GM06990 (cell line): ENCODE measurements around the gene CHAT.

Experiments
- DNase-seq: peaks from one replicate; pipeline ENCODE4 v3.0.0-alpha.2; 2011; ENCODE audit not compliant: insufficient read length; ENCODE audit errors: extremely low read depth
- H3K27me3 ChIP-seq: replicated peaks from 2 replicates; pipeline ENCODE4 v1.6.0; 2011; ENCODE audit warnings: low read length; ENCODE audit not compliant: control insufficient read depth, insufficient read depth
- H3K36me3 ChIP-seq: 2 replicates; pipeline ENCODE4 v1.5.1; 2011; ENCODE audit warnings: low read length; ENCODE audit not compliant: control insufficient read depth, insufficient read depth
- H3K4me3 ChIP-seq: replicated peaks from 2 replicates; pipeline ENCODE4 v1.5.1; 2011; ENCODE audit warnings: low read depth, mild to moderate bottlenecking, control low read depth, low read length
- TF ChIP-seq, protein P1 (sequence below): IDR thresholded peaks from 2 replicates; pipeline ENCODE4 v1.5.1; 2011; ENCODE audit warnings: low read length, control low read depth, mild to moderate bottlenecking, inconsistent platforms; ENCODE audit not compliant: insufficient read depth, poor library complexity, severe bottlenecking

Gene CHAT

DNA sequence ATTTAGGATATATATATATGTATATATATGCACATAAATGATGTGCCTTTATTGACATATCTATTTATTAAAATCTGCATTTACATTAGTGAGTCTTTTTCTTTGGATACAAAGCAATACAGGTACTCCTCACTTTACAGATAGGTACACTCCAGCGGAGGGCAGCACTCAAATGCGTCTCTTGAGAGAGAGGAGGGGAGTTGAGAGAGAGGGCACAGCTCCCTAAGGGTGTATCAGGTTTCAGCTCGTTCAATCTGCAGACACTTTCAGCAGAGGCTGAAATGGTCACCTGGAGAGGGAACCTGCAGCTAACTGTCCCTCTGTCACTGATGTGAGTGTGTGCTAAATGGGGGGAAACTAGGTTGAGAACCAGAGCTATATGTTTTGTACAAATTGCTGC lies 87.2 kb downstream of the CHAT start:
- H3K4me3 ChIP-seq = no peak overlapping the region
- TF ChIP-seq, protein P1, sequence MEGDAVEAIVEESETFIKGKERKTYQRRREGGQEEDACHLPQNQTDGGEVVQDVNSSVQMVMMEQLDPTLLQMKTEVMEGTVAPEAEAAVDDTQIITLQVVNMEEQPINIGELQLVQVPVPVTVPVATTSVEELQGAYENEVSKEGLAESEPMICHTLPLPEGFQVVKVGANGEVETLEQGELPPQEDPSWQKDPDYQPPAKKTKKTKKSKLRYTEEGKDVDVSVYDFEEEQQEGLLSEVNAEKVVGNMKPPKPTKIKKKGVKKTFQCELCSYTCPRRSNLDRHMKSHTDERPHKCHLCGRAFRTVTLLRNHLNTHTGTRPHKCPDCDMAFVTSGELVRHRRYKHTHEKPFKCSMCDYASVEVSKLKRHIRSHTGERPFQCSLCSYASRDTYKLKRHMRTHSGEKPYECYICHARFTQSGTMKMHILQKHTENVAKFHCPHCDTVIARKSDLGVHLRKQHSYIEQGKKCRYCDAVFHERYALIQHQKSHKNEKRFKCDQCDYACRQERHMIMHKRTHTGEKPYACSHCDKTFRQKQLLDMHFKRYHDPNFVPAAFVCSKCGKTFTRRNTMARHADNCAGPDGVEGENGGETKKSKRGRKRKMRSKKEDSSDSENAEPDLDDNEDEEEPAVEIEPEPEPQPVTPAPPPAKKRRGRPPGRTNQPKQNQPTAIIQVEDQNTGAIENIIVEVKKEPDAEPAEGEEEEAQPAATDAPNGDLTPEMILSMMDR = no peak
- H3K36me3 ChIP-seq = no peaks in the 10 kb centered on the region
- no peak for DNase-seq
- H3K27me3 ChIP-seq = no peaks in the 10 kb centered on the region; the same call in 1 of the 2 replicates

DNA sequence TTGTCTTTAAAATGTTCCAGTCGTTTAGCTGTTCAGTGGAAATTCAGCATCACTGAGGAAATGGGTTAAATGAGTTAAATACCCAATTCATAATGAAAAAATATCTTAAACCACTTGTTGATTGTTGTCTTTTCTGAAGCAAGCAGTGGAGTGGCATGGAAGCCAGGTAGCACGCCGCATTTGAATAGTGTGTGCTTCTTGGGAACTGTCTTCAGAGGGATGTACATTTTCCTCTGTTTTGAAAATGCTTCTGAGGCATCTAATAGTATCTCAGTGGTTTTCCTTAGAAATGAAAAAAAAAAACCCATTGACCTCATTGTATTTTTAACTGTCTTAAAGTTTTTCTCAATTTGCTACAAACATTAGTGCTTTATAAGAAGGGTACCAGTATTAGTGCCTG lies 93.7 kb downstream of the CHAT start:
- TF ChIP-seq, protein P1 = no peak
- H3K36me3 ChIP-seq = no peaks in the 10 kb centered on the region
- H3K27me3 ChIP-seq = no peaks in the 10 kb centered on the region; the same call in none of the 2 replicates
- DNase-seq = no peak
- H3K4me3 ChIP-seq = no peak overlapping the region

DNA sequence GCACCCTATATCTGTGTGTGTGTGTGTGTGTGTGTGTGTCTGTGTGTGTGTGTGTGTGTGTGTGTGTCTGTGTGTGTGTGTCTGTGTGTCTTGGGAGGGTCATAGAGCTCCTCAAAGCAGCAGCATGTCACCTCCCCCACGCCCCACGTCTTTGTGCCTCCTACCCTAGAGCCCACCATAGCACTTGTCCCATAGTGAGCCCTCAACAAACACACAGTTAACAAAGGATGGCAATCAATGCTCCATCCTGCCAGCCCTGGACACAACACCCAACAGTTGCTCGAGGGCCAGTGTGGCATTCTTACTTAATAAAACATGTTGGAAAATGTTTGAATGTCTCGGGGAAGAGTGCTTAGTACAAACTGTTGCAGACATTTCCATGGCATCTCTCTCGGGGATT lies 96.1 kb downstream of the CHAT start:
- no peak for DNase-seq
- no peaks in the 10 kb centered on the region; the same call in none of the 2 replicates for H3K27me3 ChIP-seq
- no peak overlapping the region for H3K4me3 ChIP-seq
- TF ChIP-seq, protein P1 = no peak
- H3K36me3 ChIP-seq = no peaks in the 10 kb centered on the region

DNA sequence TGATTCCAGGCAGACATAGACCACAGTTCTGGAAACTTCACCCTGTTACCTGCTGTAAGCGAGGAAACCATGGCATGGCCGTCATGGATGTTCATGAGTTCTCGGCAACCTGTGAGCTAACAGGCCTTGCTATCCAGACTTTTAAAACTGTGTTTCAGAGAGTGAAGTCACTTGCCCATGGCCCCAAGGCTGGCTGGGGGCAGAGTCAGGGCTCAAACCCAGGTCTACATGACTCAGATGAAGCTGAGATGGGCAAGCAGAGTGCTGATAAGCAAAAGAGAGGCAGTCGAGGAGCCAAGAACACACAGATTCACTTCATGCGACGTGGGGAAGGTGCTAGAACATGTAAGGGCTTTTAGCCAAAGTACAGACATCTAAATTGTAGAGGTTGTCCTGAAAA lies 97.1 kb downstream of the CHAT start:
- TF ChIP-seq, protein P1 = no peak
- DNase-seq = no peak
- no peak overlapping the region for H3K4me3 ChIP-seq
- no peaks in the 10 kb centered on the region; the same call in none of the 2 replicates for H3K27me3 ChIP-seq
- no peaks in the 10 kb centered on the region for H3K36me3 ChIP-seq

DNA sequence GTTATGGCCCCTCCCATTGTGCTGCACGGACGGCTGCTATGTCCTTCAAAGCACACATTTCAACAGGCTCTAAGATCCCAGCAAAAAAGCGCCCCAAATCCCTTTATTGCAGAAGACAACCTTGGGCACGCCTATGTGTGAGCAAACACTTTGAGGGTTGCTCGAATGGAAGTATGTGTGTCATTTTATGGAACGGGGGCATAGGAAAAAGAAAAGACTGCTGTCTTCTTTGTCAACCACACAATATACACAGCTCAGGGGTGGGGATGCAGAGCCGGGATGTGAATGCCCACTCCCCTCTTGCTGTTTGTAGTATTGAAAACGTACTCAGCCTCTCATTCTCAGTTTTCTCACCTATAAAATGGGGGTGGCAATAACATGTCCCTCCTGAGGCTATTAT lies 97.6 kb downstream of the CHAT start:
- Histone ChIP-seq H3K36me3 (no peaks in the 10 kb centered on the region), H3K27me3 (no peaks in the 10 kb centered on the region; the same call in none of the 2 replicates), H3K4me3 (no peak overlapping the region)
- no peak for DNase-seq
- TF ChIP-seq, protein P1 = no peak

DNA sequence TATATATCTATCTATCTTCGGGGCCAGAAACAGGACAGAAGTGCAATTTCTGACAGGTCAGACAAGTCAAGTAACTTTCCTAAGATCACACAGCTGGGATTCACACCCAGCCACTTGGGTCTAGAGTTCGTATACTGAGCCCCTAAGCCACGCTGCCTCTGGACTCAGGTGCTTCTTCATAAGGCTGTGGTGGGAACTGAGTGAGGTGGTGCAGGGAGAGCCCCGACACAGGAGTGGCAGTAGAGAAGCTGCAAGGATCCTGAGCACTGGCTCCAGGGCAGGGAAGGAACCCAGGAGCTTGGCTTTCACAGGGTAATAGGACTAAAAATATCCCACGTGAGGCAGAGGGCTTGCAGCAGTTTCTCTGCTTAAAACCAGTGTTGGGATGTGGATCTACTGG lies 99.4 kb downstream of the CHAT start:
- Histone ChIP-seq H3K36me3 (no peaks in the 10 kb centered on the region), H3K4me3 (no peak overlapping the region), H3K27me3 (no peaks in the 10 kb centered on the region; the same call in none of the 2 replicates)
- TF ChIP-seq, protein P1 = no peak
- no peak for DNase-seq
